ENCODE data around the gene XPO5.
A peak's percentile ranks its signal among the peaks of the same experiment; 100 is the strongest.
"Not testable (repeated sequence)": the region's sequence is repeated elsewhere in the genome, so short reads cannot be mapped to it uniquely, and the experiment has no call there.

Gene XPO5

DNA sequence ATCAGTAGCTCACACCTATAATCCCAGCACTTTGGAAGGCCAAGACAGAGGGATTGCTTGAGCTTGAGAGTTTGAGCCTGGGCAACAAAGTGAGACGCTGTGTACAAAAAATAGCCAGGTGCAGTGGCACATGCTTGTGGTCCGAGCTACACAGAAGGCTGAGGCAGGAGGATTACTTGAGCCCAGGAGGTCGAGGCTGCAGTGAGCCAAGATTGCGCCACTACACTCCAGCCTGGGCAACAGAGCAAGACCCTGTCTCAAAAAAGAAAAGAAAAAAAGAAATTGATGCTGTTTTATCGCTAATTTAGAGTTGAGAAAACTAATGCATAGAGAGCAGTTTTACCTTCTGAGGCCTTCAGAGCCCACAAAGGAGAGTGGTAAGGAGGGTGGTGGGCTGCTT, 77.5 kb downstream of the XPO5 start:
- DNase-seq (ENCODE audit: low read depth in 2 of 2): not testable (repeated sequence)

DNA sequence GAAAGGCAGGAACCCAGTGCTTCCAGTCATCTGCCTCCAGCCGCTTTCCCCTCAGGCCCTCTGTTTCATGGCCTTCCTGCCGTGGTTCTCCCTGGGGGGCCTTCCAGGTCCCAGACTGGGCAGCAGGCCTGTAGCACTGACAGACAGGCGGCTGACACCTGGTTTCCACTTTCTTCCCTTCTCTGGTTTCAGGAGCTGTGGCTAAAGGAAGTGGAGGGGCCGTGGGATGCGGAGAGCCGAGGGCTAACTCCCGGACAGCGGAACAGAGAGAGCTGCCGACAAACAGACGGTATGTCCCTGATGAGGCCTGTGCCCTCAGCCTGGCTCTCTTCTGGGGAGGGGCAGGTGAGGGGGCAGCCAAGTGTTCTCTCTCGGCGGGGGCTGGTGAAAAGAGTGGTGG, 78.1 kb downstream of the XPO5 start:
- no peak for DNase-seq (ENCODE audit: low read depth in 2 of 2)

- no peak for DNase-seq (ENCODE audit: low read depth in 2 of 2)
These were observed 78.8 kb downstream of the XPO5 start for GRCh38 chr6:43497129-43497396.

GRCh38 chr6:43496370-43497128, 79.3 kb downstream of the XPO5 start:
- DNase-seq (ENCODE audit: low read depth in 2 of 2): no peak

- no peak for DNase-seq (ENCODE audit: low read depth in 2 of 2)
These were observed 80.4 kb downstream of the XPO5 start for GRCh38 chr6:43495409-43495941.

GRCh38 chr6:43494766-43495165, 81.1 kb downstream of the XPO5 start:
- DNase-seq (ENCODE audit: low read depth in 2 of 2): no peak

- DNase-seq (ENCODE audit: low read depth in 2 of 2): no peak
These were observed 81.5 kb downstream of the XPO5 start for GRCh38 chr6:43494321-43494720.

- DNase-seq (ENCODE audit: low read depth in 2 of 2): no peak
These were observed 82.0 kb downstream of the XPO5 start for GRCh38 chr6:43493833-43494232.

GRCh38 chr6:43493230-43493629, 82.6 kb downstream of the XPO5 start:
- no peak for DNase-seq (ENCODE audit: low read depth in 2 of 2)

GRCh38 chr6:43492673-43493072, 83.2 kb downstream of the XPO5 start:
- no peak for DNase-seq (ENCODE audit: low read depth in 2 of 2)

- no peak for DNase-seq (ENCODE audit: low read depth in 2 of 2)
These were observed 83.8 kb downstream of the XPO5 start for GRCh38 chr6:43491750-43492661.

- no peak for DNase-seq (ENCODE audit: low read depth in 2 of 2)
These were observed 85.3 kb downstream of the XPO5 start for GRCh38 chr6:43490523-43490939.

- DNase-seq (ENCODE audit: low read depth in 2 of 2): no peak
These were observed 86.4 kb downstream of the XPO5 start for GRCh38 chr6:43489277-43490072.

DNA sequence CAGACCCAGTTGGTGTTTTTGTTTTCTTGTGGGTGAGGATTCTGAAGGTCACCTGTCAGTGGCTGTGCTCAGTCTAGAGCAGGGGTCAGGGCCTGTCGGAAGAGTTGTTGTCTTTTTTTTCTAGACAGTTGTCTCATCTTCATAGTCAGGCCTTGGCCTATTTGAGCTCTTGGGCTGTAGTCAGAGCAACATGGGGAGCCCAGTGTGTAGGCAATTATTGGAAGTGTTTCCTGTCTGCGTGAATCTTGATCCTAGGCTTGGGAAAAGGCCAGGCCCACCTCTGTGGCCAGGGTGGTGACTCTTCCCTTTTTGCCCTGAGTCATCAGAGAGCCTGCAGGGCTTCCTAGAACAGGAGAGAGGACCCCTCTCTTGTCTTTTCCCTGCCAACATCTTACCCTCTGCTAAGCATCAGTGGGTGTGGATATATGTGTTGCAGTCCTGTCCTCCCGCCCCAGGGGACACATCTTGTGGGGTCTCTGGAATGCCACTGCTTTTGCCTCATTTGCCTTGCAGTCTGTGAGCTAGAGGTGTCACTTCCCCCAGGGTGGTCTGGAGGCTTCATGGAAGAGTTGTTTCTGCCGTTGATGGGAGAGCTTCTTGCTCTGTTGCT, 87.1 kb downstream of the XPO5 start:
- DNase-seq (ENCODE audit: low read depth in 2 of 2): no peak

DNA sequence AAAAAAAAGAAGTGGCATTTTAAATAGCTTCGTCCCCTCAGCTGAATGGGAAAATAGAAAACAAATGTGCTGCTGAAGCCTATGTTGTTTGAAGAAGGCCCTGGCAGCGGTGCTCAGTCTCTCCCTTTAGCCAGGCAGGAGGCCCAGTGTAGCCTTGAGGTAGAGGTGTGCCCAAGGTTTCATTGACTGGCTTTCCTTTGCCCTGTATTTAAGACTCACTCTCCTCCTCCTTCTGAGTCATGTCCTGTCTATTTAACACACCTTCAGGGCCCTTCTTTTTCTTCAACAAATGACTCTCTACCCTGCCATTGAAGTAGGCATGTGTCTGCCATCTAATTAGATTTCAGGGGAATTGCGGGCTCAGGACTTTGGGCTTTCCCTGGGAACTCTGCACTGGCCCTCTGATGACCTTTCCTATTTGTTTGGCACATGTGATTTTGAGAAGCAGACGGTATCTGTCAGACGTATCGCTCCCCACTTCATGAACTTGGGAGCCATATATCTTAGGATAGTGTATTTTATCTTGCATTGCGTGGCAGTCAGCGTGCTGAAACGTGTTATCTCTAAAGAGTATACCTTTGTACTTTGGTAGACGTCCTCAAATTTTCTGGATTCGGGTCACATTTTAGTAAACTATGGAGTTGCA, 94.1 kb downstream of the XPO5 start:
- DNase-seq (ENCODE audit: low read depth in 2 of 2): no peak

DNA sequence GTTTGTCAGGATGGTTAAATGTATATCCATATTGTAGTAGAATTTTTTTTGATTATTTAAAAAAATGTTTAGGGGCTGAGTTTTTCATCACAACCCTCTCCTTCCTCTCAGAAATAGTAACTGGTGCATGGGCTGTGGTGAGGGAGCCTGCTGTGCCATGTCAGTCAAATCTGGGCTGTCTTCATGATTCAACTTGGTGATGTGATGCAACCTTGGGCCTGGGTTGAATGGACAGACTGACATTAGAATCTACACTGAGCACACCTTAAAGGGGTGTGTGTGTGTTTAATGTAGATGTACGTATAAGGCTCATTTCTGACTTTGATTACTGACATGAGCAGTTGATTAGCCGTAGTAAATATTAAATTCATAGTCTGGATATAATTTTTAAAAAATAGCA, 94.8 kb downstream of the XPO5 start:
- DNase-seq (ENCODE audit: low read depth in 2 of 2): no peak

DNA sequence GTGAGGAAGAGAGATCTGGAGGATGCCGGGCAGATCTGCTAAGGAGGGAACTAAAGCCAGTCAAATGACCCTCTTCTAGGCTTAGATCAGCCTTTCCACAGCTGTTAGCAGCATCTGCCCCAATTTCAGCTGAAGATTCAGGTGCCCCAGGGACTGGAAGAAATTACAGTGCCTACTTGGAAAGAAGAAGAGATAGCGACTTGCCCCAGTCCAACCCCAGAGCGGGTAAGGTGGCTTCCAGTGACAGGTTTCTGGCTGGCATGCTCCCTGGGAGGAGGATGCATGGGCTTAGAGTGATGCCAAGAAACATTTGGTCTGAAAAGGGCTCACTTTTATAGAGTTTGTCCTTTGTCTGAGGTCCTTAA, 97.8 kb downstream of the XPO5 start:
- DNase-seq (ENCODE audit: low read depth in 2 of 2): no peak

DNA sequence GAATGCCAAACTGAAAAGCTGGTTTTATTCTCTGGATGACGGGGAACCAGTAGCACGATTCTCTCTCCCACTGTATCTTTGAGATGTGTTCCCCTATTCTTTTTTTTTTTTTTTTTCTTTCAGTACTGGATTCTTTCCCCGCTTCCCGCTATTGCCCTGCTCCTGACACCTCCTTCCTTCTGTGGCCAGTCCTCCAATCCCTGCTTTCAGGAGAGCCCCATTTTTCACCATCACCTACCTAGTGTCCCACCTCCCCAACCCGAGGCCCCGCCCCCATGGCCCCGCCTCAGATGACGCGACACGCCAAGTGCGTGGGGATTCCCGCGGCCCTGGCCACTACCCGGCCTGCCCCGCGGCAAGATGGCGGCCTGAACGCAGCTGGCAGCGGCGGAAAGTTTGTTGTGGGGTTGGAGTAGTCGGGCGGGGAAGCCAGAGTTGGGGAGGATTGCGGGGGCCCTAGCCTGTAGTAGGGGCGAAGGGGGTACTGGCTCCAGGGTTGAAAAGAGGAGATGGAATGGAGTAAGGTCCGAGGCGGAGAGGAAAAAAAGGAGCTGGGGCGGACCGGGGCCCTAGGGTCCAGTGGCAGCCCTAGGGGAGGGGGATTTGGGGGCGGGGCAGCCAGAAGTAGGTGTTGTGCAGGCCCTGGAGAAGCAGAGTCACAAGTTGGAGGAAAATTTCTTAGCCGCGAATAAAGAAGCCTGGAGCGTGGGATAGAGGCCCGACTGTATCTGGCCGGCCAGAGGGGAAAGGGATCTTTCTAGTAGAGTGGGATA, 98.4 kb downstream of the XPO5 start, which contains the start of gene TJAP1:
TSS of gene TJAP1 (plus strand) at position 336 of the 773 bp plus-strand sequence. CDS start 21,432 bp downstream, outside the sequence.
- DNase-seq (ENCODE audit: low read depth in 2 of 2): peak; percentile 95

- no peak for DNase-seq (ENCODE audit: low read depth in 2 of 2)
These were observed 99.1 kb downstream of the XPO5 start for GRCh38 chr6:43476746-43477145.

DNA sequence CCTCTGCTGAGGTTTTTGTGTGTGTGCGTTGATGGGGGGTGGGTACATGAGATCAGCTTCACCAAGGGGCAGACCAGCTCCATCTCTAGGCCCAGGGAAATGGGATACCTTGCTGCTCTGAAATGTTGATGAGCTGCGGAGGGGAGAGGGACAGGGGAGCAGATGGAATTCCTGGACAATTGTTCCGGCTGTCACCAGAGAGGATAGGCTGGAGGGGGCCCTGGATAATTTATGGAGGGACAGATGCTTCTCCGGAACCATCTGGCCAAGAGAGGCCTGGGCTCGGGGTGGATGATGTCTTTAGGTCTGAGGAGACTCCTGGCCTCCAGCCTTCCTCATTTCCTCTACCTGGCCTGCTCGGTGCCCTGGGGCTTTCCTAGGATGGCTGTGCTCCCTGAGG, 100.3 kb downstream of the XPO5 start:
- no peak for DNase-seq (ENCODE audit: low read depth in 2 of 2)

Data from stimulated activated CD8-positive, alpha-beta memory T cell treated with anti-CD3 and anti-CD28 coated beads, Interleukin-15, amount 100 ng/mL, for 48 hours (primary cell).